NCI-H146 treated with DMSO at 0.1 percent for 48 hours (cell line): ENCODE data around the gene RNF10.
"Not testable (repeated sequence)": the region's sequence is repeated elsewhere in the genome, so short reads cannot be mapped to it uniquely, and the experiment has no call there.

ENCODE experiments used
- DNase-seq: peaks from one replicate; lab custom pipeline; 2025; ENCODE audit not compliant: unreplicated experiment; lab: John Stamatoyannopoulos, UW

RNF10 gene

DNA sequence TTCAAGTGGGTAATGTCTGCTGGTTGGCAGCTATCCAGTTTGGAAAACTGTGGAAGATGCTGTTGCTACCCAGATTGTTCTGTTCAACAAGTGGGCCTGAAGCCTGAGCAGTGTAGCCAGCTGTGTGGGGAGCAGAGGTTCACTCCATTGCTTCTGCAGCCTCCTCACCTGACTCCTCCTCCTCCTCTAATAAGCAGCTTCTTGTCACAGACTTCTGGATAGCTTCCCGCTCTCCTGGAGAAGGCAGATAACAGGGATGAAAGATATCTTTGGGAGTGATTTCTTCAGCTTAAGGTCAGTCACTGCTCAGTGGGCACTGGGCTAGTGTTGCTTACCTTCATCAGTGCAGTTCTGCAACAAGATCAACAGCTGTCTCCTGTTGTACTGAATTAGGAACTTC, 45.0 kb downstream of the RNF10 start:
- no peak for DNase-seq

DNA sequence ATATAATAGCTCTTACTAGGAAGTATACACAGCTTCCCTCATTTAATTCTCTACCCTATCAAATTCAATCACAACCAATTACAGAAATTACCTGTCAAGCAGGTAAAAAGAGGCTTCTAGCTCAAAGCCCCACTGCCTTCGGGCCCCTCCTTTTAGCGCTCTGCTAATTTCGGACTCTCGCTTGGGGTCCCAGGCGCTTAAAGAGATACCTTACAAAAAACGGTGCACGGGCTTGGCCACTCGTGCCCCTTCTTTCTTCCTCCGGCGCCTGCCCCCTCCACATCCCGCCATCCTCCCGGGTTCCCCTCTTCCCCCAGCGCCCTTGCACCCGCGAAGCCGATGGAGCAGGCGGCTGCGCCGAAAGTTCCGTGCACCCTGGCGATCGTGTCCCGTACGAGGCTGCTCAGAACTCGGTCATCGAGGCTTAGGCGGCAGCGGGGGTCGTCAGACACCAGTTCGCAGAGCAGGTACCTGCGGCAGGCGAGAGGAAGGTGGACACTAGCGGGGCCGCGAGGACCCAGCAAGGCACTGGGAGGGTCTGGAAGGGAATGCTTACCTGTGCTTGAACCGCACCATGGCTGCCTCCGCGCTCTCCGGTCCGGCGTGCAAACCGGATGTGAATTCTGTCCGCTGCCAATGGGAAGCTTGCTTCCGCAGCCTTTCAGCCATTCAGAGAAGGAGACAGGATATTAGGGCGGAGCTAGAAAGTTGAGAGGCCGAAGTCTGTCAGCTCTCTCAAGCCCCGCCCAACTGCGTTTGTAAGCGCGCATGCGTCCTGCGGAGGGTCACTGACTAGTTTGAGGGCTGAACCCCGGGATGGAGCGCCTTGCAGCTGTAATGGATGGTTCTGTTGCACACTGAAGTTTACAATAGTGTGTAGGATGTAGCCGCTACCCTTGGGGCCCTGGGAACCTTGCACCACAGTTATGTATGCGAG, 46.9 kb downstream of the RNF10 start, which contains the start of gene POP5:
TSS of gene POP5 (minus strand) at position 616 of the 937 bp plus-strand sequence. CDS start at position 576, 40 bp downstream.
- DNase-seq, result peak; percentile 98

DNA sequence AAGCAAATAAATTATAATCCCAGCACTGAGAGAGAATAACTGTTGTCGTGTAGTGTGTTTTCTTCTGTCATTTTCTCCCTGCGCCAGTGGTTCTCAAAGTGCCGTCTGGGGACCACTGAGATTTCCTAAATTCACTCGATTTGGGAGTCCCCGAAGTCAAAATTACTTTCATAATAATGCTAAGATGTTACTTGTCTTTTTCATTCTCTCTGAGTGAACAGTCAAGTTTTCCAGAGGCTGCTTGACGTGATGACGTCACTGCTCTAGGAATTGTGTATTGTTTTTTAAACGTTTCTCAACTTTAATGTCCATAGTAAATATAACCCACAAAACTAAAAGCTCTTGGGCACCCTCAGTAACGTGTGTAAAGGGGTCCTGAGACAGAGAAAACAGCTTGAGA, 47.8 kb downstream of the RNF10 start:
- no peak for DNase-seq

DNA sequence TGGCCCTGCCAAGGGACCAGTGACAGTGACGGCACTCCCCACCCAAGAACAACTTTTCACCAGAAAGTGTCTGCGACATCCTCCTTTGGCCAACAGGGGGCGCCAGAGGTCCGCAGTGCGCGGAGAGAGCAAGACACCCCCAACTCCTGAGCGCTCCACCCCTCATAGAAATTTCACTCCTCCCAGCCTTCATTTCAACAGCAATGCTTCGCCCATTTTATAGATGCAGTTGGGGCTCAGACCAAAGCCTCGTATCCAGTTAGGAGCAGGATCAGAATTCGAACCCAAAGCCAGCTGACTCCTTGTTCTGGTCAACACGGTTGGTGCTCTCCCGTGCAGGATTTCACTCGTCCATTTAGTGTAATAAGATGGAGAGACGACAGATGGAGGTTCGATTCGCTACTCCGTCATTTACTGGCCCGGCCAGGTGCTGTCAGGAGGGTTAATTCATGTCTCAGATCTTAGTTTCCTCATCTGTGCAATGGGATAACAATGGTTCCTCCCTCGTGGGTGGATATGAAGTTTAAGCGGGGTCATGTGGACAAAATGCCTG, 49.4 kb downstream of the RNF10 start:
- DNase-seq, result peak; percentile 47

DNA sequence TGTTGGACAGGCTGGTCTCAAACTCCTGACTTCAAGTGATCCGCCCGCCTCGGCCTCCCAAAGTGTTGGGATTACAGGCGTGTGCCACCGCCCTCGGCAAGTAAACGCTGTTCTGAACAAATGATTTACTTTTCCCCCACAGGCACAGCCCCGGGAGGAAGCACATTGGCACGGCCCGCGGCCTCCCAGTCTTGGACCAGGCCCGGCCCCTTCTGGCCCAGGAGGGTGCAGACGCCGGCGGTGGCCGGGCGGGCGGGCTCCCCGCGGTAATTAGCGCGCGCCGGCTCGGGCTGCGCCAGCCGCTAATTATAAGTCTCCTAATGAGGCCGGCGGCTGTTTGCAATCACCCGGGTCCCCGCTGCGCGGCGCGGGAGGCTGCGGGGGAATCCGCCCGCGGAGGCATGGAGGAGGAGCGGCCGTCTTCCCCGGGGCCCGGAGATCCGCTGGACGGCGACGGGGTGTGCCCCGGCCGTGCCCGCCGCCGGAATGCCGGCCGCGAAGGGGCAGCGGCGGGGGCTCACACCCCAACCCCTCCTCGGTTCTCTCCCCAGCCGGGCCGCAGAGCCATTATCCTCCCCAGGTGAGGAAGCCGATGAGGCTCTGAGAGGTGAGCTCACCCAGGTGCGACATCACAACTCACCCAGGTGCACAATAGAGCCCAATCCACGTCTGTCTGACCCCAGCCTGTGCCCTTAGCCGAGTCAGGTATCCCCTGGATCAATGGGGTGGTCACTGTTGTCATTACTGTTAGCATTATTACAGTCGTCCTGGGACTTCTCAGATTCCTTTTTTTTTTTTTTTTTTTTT, 50.4 kb downstream of the RNF10 start:
- peak; percentile 56 for DNase-seq

DNA sequence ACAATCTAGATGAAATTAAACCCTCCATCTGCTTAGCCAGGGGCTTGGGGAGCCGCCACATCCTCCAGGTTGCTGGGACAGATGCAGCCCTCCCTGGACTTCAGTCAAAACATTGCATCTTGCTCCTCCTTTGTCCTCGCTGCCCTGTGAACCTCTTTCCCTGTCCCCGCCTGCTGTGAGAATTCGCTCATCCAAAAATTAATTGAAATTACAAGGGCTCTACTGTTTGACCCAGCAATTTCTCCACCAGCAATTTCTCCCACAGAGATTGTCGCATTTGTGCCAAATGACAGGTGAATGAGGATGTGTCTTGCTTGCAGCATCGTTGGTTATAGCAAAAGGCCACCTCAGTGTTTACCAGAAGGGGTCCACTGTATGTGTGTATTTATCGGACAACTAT, 52.0 kb downstream of the RNF10 start:
- no peak for DNase-seq

DNA sequence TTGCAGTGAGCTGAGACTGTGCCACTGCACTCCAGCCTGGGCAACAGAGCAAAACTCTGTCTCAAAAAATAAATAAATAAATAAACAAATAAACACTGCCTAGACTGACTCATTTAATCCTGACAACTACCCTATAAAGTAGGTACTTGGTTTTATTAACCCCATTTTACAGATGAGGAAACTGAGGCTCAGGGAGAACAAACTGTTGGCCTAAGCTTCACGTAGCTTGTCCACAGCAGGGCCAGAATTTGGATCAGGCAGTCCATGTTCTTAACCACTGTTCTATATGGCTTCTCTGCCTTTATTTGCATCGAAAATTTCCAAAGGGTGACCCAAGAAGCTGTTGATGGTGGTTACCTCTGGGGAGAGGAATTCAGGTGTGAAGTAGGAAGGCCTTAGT, 52.7 kb downstream of the RNF10 start:
- no peak for DNase-seq

DNA sequence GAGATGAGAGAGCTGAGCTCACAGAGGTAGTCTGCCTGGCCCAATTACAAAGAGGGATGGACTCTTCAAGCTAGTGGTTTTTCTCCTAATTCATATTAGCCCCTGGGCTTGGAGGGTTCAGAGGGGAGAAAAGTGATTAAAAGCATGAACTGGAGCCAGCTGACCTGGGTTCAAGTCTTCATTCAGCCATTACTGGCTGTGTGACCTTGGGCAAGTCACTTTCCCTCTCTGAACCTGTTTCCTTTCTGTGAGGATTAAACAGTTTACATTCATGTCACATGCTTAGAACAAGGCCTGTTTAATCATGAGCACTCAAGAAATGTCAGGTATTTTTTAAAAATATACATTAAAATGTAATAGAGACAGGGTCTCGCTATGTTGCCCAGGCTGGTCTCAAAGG, 54.2 kb downstream of the RNF10 start:
- DNase-seq, result no peak

DNA sequence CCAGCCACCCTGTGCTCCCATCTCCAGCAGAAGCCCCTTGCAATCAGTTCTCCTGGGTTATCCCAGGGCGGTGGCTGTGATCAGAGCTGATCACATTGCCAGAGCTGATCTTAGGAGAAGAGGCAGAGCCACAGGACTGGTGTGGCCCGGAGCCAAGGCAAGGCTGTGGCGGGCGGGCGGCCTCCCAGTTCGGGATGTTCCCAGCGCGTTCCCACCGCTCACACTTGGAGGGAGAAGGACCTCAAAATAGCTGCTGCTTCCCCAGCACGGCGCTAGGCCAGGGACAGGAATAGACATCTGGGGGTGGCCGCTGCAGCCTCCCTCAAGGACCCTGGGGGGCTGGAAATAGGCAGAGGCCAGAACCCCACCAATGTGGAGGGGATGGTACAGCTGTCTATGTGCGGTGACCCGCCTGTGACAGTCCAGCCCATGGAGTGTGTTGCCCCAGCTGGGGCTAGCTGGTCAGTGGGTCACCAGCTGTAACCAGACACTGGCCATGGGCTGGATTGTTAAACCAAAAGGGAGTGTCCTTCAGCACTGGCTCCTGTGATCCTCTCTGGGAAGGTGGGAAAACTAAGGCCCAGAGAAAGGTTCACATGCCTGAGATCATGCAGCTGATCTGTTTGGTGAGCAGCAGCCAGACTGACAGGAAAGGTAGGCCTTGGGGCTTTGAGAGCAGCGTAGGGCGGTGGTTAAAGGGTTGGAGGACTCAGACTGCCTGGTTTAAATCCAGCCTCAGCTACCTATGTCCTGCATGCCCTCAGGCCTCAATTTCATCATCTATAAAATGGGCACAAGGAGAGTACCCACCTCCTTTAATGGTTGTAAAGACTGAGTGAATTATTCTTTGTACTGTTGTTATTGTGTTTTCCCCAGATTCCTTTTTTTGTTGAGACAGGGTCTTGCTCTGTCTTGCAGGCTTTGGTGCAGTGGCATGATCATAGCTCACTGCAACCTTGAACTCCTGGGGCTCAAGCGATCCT, 55.1 kb downstream of the RNF10 start:
- no peak for DNase-seq

DNA sequence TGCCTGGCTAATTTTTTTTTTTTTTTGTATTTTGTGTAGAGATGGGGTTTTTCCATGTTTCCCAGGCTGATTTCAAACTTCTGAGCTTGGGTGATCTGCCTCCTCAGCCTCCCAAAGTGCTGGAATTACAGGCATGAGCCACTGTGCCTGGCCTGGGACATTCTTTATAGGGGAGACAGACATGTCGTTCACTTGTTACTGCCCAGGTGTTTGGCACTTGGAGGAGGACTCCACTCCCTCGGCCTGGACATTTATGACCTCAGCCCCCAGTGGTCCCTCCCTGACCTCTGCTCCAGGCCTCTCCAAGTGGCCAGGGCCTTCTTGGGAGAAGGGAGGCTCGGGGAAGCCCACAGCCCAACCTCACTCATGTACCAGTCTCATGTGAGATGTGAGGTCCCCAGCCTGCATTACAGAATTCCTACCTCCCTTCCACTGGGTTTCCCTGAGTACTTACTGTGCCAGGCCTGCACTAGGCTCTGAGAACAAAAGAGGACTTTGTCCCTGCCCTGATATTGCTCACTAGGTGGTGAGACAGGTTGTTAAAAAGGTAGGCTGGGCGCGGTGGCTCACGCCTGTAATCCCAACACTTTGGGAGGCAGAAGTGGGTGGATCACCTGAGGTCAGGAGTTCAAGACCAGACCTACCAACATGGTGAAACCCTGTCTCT, 56.7 kb downstream of the RNF10 start:
- DNase-seq, result no peak

DNA sequence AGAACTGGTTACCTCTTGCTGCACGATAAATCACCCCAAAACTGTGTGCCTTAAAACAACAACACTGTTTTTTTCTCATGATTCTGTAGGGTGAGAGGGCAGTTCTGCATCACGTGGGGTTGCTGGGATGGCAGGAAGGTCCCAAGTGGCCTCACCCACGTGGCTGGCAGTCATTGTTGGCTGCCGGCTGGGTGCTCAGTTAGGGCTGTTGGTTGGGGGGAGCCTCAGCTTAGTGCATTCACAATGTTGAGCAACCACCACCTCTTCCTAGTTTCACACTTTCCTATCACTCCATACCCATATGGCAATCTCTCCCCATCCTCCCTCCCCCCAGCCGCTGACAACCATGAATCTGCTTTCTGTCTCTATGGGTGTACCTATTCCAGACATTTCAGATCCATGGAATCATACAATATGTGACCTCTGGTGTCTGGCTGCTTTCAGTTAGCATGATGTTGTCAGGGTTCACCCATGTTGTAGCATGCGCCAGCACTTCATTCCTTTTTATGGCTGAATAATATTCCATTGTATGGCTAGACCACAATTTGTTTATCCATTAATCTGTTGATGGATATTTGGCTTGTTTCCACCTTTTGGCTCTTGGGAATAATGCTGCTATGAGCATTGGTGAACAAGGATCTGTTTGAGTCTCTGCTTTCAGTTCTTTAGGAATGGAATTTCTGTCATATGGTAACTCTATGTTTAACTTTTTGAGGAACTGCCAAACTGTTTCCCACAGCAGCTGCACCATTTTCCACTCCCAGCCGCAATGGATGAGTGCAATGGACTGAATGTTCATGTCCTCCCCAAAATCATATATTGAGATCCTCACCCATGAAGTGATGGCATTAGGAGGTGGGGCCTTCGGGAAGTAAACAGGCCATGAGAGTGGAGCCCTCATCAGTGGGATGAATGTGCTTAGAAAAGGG, 58.2 kb downstream of the RNF10 start:
- no peak for DNase-seq

DNA sequence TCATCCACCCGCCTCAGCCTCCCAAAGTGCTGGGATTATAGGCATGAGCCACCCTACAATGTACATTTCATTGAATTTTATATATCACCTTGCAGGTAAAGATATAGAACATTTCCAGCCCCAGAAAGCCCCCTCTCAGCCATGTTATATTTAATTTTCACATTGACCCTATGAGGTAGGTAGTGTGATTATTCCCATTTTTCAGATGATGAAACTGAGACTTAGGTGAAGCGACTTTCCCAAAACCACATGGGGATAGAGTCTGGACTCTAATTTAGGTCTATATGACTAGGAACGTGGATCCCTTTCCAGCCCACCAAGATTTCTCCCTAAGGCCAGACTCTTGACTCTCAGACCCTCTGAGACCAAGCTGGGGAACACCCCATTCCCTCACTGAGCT, 62.7 kb downstream of the RNF10 start:
- DNase-seq, result no peak

DNA sequence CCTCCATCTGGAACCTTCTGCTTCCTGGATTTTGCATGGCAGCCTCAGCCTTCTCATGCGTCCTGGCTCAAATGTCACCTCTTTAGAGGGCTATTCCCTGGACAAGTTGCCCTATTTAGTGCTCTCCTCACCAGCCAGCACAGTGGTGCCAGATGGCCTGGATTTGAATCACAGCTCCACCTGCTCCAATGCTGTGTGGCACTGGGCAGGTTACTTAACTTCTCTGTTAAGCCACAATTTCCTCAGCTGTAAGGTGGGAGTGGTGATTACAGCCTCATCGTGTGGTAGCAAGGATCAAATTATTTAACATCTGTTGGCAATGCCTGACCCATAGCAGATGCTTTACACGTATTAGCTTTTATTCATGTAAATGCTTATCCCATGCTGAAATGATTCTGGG, 63.7 kb downstream of the RNF10 start:
- DNase-seq, result no peak

DNA sequence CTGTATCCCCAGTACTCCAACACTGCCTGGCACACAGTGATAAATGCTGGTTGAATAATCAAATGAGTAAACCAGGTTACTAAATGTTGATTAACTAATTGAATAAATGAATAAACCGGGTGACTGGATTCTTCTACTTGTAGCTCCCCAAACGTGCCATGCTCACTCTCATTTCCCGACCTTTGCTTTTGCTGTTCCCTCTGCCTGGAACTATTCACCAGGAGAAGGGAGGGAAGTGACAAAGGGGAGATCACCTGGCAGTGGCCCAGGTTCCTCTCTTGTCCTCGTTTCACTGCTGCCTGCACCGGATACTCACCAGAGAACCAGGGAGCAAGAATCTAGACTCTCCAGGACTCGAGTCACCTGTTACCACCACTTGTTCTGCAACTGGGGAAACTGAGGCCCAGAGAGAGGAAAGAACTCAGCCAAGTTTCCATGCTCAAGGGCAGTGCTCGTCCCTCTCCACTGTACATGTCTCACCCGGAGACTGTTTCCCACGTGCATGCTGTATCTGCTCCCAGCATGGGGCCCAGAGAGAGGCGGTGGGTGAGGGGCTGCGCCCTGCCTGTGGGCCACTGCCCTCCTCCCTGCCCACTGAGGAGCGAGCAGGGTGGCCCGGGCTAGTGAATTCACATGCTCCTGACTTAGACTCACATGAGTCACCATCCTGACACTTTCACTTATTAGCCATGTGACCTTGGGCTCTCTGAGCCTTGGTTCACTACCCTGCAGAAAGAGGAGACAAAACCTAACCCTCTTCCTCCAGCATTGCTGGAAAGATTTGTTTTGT, 64.7 kb downstream of the RNF10 start:
- no peak for DNase-seq

DNA sequence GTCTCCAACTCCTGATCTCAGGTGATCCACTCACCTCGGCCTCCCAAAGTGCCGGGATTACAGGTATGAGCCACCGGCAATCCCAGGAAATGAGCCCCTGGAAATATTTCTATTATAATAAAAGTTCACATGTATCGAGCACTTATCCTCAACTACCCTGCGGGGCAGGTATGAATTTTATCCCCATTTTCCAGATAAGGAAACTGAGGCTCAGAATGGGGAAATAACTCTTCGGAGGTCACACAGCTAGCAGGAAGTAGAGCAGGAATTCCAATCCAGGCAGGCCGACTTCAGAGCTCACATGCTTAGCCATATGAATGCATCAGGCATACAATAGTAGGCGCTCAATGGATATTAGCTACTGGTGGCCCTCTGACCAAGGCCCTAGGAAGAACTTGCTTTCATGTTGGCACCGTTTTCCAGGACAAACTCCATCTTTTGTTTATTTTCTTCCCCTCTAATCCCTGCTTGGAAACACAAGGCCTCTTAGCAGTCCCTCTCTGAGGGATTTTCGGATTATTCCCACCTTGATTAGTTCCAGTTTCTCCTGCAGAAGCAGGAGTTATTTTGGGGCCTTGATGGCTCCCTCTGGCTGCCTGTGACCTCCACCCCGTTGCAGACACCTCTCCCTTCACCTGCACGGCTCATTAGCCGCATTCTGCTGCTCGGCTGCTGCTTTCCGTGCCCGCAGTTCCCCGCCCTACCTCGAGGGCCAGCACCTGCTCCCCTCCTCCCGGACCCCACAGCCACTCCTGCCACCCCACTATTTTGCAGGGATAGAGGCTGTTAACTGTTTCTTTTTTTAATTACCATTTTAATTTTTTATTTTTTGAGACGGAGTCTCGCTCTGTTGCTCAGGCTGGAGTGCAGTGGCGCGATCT, 65.8 kb downstream of the RNF10 start:
- DNase-seq, result no peak

DNA sequence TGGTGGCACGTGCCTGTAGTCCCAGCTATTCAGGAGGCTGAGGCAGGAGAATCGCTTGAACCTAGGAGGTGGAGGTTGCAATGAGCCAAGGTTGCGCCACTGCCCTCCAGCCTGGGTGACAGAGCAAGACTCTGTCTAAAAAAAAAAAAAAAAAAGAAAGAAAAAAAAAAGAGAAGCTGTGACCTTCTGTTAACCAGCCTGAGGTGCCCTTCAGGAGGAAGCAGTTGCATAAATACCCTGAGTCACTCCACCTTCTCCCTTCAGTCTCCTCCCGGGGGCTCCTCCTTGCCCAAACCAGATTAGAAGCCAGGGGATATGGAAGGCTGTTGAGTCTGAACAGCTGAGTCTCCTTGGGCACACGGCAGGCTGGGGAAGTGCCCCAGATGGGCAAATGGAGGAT, 68.3 kb downstream of the RNF10 start:
- DNase-seq, result not testable (repeated sequence)

DNA sequence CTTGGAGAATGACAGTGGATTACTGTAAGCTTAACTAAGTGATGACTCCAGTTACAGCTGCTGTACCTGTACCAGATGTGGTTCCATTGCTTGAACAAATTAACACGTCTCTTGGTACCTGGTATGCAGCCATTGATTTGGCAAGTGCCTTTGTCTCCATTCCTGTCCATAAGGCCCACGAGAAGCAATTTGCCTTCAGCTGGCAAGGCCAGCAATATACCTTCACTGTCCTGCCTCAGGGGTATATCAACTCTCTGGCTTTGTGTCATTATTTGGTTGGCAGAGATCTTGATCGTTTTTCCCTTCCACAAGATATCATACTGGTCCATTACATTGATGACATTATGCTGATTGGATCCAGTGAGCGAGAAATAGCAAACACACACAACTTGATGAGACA, 76.4 kb downstream of the RNF10 start:
- DNase-seq, result no peak
